ENCODE measurements around the gene PARP3. TPM values are rescaled to one million over a fixed set of nuclear protein-coding genes. Genes with fewer than 3 reads are reported as not detected.

Gene PARP3
- total and polyA plus RNA-seq, 2 of the 8 experiments (the other 6 are each of a cell fraction or from before 2014, with no cell fraction given), result 1.3 to 1.6 TPM

DNA sequence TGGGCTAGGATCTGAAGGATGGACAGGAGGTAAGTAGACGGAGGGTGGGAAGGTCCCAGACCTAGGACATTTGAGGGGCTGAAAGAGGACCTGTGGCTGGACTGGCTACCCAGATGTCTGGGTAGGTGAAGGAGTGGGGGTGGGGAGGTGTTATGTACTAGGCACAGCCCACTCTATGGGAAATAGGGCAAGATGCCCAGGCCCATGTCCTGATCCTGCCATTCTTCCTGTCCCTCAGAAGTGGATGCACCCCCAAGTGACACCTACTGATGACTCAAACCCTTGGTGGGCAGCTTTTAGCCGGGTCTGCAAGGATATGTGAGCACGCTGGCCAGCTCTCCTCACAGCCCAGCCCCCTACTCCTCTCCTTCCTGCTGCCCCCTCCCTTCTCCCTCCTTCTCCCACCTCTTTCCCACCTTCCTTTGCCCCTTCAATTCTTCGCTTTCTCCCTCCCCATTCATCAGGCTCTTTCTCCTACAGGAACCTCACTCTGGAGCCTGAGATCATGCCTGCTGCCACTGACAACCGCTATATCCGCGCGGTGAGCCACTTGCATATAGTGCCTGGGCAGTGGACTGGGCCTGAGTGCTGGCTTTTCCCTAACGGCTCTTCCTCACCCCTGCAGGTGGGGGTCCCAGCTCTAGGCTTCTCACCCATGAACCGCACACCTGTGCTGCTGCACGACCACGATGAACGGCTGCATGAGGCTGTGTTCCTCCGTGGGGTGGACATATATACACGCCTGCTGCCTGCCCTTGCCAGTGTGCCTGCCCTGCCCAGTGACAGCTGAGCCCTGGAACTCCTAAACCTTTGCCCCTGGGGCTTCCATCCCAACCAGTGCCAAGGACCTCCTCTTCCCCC, 46.4 kb downstream of the PARP3 start (continued):
- TF ChIP-seq KDM5A (IDR thresholded peaks at IDR 0.05; ENCODE audit: low read length) (no peak), SAP30 (IDR thresholded peaks at IDR 0.05; ENCODE audit: insufficient read depth, insufficient replicate concordance, low read length) (no peak), RFX5 (IDR thresholded peaks at IDR 0.05; ENCODE audit: borderline replicate concordance, low read depth, low read length) (no peak), POLR2A (IDR thresholded peaks at IDR 0.05; ENCODE audit: control extremely low read depth in 1 of 2, low read depth in 2 of 2, low read length in 2 of 2) (no peak), TBP (IDR thresholded peaks at IDR 0.05; ENCODE audit: low read depth, low read length) (no peak), CBX5 (IDR thresholded peaks at IDR 0.05; ENCODE audit: low read depth, low read length) (no peak)
